ENCODE measurements around the gene PILRA. TPM values are rescaled to one million over a fixed set of nuclear protein-coding genes. Genes with fewer than 3 reads are reported as not detected.

The PILRA gene
- total and polyA plus RNA-seq, 2 of the 13 experiments (the other 11 are each of a cell fraction or from before 2014, with no cell fraction given), result 0.13 to 1.3 TPM

DNA sequence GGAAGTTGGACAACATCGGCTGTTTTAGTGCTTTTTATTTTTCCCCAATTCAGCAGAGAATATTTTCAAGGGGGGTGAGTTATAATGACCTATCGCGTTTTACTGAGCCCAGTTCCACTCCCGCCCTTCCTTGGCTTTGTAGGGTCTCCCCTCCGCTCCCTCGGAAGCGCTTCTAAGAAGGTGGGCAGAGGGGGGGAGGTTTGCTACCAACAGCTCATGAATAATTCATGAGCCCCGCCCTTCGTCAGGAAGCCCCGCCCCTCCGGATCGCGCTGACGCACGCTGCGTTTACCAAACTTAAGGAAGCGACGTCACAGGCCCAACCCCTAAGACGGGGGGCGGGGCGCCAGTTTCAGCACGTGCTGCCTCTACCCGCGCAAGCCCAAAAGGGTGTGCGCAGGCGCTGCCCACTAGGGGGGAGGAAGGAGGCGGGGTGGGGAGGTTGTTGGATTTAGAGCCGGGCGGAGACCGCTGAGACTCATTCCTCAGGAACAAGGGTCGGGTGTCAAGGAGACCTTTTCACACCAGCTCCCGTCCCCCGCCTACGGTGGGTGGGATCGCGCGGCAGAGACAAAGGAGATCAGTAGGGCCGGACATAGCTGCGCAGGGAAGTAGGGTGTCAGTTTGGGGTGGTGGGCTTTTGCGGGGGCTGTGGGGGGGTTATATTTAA lies 55.8 kb downstream of the PILRA start (continued):
- TF ChIP-seq ZNF224 (CRISPR knock-in tag; IDR thresholded peaks at IDR 0.05), result no peak
- no peak for TF ChIP-seq CEBPB (IDR thresholded peaks at IDR 0.05; ENCODE audit: borderline replicate concordance, low read depth, low read length)
- TF ChIP-seq, protein P1, sequence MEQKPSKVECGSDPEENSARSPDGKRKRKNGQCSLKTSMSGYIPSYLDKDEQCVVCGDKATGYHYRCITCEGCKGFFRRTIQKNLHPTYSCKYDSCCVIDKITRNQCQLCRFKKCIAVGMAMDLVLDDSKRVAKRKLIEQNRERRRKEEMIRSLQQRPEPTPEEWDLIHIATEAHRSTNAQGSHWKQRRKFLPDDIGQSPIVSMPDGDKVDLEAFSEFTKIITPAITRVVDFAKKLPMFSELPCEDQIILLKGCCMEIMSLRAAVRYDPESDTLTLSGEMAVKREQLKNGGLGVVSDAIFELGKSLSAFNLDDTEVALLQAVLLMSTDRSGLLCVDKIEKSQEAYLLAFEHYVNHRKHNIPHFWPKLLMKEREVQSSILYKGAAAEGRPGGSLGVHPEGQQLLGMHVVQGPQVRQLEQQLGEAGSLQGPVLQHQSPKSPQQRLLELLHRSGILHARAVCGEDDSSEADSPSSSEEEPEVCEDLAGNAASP (CRISPR knock-in tag; IDR thresholded peaks at IDR 0.05; ENCODE audit: borderline replicate concordance), result no peak
- TF ChIP-seq, protein P2, sequence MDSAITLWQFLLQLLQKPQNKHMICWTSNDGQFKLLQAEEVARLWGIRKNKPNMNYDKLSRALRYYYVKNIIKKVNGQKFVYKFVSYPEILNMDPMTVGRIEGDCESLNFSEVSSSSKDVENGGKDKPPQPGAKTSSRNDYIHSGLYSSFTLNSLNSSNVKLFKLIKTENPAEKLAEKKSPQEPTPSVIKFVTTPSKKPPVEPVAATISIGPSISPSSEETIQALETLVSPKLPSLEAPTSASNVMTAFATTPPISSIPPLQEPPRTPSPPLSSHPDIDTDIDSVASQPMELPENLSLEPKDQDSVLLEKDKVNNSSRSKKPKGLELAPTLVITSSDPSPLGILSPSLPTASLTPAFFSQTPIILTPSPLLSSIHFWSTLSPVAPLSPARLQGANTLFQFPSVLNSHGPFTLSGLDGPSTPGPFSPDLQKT (CRISPR knock-in tag; IDR thresholded peaks at IDR 0.05; ENCODE audit: borderline replicate concordance), result no peak
- TF ChIP-seq HNRNPK (IDR thresholded peaks at IDR 0.05; ENCODE audit: low read depth, low read length, poor library complexity, severe bottlenecking), result no peak
- TF ChIP-seq, protein P3, sequence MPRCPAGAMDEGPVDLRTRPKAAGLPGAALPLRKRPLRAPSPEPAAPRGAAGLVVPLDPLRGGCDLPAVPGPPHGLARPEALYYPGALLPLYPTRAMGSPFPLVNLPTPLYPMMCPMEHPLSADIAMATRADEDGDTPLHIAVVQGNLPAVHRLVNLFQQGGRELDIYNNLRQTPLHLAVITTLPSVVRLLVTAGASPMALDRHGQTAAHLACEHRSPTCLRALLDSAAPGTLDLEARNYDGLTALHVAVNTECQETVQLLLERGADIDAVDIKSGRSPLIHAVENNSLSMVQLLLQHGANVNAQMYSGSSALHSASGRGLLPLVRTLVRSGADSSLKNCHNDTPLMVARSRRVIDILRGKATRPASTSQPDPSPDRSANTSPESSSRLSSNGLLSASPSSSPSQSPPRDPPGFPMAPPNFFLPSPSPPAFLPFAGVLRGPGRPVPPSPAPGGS (CRISPR knock-in tag; IDR thresholded peaks at IDR 0.05), result no peak; the same call in 1 of the 2 replicates
- no peak for TF ChIP-seq RBAK (CRISPR knock-in tag; IDR thresholded peaks at IDR 0.05)
- TF ChIP-seq, protein P4, sequence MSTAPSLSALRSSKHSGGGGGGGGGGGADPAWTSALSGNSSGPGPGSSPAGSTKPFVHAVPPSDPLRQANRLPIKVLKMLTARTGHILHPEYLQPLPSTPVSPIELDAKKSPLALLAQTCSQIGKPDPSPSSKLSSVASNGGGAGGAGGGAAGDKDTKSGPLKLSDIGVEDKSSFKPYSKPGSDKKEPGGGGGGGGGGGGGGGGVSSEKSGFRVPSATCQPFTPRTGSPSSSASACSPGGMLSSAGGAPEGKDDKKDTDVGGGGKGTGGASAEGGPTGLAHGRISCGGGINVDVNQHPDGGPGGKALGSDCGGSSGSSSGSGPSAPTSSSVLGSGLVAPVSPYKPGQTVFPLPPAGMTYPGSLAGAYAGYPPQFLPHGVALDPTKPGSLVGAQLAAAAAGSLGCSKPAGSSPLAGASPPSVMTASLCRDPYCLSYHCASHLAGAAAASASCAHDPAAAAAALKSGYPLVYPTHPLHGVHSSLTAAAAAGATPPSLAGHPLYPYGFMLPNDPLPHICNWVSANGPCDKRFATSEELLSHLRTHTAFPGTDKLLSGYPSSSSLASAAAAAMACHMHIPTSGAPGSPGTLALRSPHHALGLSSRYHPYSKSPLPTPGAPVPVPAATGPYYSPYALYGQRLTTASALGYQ (CRISPR knock-in tag; IDR thresholded peaks at IDR 0.05), result no peak
- no peak for TF ChIP-seq STAG1 (CRISPR knock-in tag; IDR thresholded peaks at IDR 0.05)
- TF ChIP-seq, protein P5, sequence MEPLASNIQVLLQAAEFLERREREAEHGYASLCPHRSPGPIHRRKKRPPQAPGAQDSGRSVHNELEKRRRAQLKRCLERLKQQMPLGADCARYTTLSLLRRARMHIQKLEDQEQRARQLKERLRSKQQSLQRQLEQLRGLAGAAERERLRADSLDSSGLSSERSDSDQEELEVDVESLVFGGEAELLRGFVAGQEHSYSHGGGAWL (CRISPR knock-in tag; IDR thresholded peaks at IDR 0.05), result no peak
- TF ChIP-seq FOXA3 (CRISPR knock-in tag; IDR thresholded peaks at IDR 0.05), result no peak; the same call in 1 of the 2 replicates
- TF ChIP-seq, protein P6, sequence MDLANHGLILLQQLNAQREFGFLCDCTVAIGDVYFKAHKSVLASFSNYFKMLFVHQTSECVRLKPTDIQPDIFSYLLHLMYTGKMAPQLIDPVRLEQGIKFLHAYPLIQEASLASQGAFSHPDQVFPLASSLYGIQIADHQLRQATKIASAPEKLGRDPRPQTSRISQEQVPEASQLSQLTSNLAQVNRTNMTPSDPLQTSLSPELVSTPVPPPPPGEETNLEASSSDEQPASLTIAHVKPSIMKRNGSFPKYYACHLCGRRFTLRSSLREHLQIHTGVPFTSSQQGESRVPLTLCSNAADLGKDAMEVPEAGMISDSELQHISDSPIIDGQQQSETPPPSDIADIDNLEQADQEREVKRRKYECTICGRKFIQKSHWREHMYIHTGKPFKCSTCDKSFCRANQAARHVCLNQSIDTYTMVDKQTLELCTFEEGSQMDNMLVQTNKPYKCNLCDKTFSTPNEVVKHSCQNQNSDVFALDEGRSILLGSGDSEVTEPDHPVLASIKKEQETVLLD (CRISPR knock-in tag; IDR thresholded peaks at IDR 0.05; ENCODE audit: low read depth), result peak; percentile 76
- no peak for TF ChIP-seq KAT7 (CRISPR knock-in tag; IDR thresholded peaks at IDR 0.05; ENCODE audit: borderline replicate concordance)
- no peak for TF ChIP-seq ZNF343 (CRISPR knock-in tag; IDR thresholded peaks at IDR 0.05)
- TF ChIP-seq NR2F1 (CRISPR knock-in tag; IDR thresholded peaks at IDR 0.05), result no peak
- no peak for TF ChIP-seq MED8 (CRISPR knock-in tag; IDR thresholded peaks at IDR 0.05; ENCODE audit: insufficient replicate concordance)
- no peak; the same call in 1 of the 2 replicates for TF ChIP-seq GATA4 (IDR thresholded peaks at IDR 0.05; ENCODE audit: borderline replicate concordance, low read depth)
- no peak; the same call in 1 of the 2 replicates for TF ChIP-seq NR2F6 (IDR thresholded peaks at IDR 0.05)
- TF ChIP-seq NR2F6 (CRISPR knock-in tag; IDR thresholded peaks at IDR 0.05), result no peak; the same call in none of the 2 replicates
- TF ChIP-seq KDM1A (CRISPR knock-in tag; IDR thresholded peaks at IDR 0.05), result no peak
- peak; percentile 37; the same call in 1 of the 2 replicates for TF ChIP-seq ZNF652 (CRISPR knock-in tag; IDR thresholded peaks at IDR 0.05; ENCODE audit: borderline replicate concordance, low read depth)
- no peak for TF ChIP-seq PTBP1 (IDR thresholded peaks at IDR 0.05; ENCODE audit: low read depth, low read length, poor library complexity, severe bottlenecking)

All from HepG2 (cell line).